Endothelial cell of umbilical vein (primary cell): Measurements from ENCODE around the gene FUT2.

ENCODE experiments used
- CTCF ChIP-seq, 2 donors: IDR thresholded peaks; 1 replicate in 1 of 2; 2 replicates in 1 of 2; pipeline ENCODE4 v1.5.1; 2011; ENCODE audit warnings: low read length in 2 of 2, mild to moderate bottlenecking in 2 of 2, moderate library complexity in 2 of 2, control low read depth in 1 of 2, inconsistent platforms in 1 of 2, low read depth in 1 of 2; ENCODE audit not compliant: insufficient read depth in 1 of 2; ENCODE audit errors: extremely low read depth in 1 of 2
- EZH2 ChIP-seq: IDR thresholded peaks from 2 replicates; pipeline ENCODE4 v1.6.1; 2012; ENCODE audit warnings: borderline replicate concordance, low read depth, mild to moderate bottlenecking, moderate library complexity, low read length, inconsistent platforms; ENCODE audit not compliant: severe bottlenecking
- GATA2 ChIP-seq: IDR thresholded peaks from 2 replicates; pipeline ENCODE4 v1.7.0; 2011; ENCODE audit warnings: low read depth, mild to moderate bottlenecking, moderate library complexity, mixed read lengths, low read length; ENCODE audit not compliant: insufficient read length, insufficient read depth
- MYC ChIP-seq: IDR thresholded peaks from one replicate; pipeline ENCODE4 v1.6.1; 2011; ENCODE audit warnings: mild to moderate bottlenecking, low read depth, low read length
- POLR2A ChIP-seq: IDR thresholded peaks from 2 replicates; pipeline ENCODE4 v1.6.1; 2012; ENCODE audit warnings: low read depth, mild to moderate bottlenecking, control low read depth, low read length

GRCh38 chr19:48718711-48719231, 23.0 kb downstream of the FUT2 start:
- TF ChIP-seq CTCF (IDR thresholded peaks at IDR 0.05; ENCODE audit: extremely low read depth in 1 of 2, insufficient read depth in 1 of 2, low read depth in 1 of 2, low read length in 2 of 2) (no peak), POLR2A (no peak), EZH2 (no peak), GATA2 (no peak), MYC (no peak)
